Measurements from ENCODE around the gene ORAI1. TPM values are rescaled to one million over a fixed set of nuclear protein-coding genes. Genes with fewer than 3 reads are reported as not detected.

Gene ORAI1
- total RNA-seq, 1 donor from 2014 or later = 86.3 TPM

DNA sequence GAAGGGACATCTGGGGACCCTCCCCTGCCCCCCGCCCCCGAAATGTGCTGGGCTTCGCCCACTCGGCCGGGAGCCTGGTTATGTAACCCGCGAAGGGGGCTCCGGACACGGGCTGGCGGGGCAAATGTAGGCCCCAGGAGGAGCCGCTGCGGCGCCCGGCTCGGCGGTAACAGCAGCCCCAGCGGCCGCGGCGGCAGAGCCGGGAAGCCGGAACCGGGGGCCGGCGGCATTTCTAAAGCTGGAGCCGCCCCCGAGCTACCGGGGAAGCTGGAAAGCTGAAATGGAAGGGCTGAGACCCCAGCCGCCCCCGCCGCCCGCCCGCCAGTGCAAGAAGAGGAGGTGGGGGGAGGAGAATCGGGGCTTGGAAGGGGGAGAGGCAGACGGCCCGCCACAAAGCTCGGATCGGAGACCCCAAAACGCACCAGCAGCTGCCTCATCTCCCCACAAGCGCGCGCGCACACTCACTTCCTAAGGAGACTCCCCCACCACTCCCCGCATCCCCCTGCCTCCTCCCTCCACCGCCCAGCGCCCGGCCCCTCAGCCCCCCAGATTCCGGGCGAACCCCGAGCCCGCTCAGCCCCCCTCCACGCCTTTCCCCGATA, 47.0 kb upstream of the ORAI1 start:
- intact Hi-C loops (cut with micrococcal nuclease) = no loop called here
- peak; percentile 49 for DNase-seq
- Mint-ChIP-seq H3K4me3 (peak overlapping the region; percentile 95), H3K36me3 (ENCODE audit: low read depth) (peaks cover 14% of the 10 kb centered on the region), H3K9me3 (no peaks in the 10 kb centered on the region), H3K27me3 (no peaks in the 10 kb centered on the region), H3K4me1 (peaks cover 45% of the 10 kb centered on the region), H3K27ac (peak overlapping the region; percentile 95)
- ATAC-seq (ENCODE audit: low read depth) = peak; percentile 30
- CTCF ChIA-PET = interaction anchor here (0.6 to 2.5 kb wide), 6 partner anchors 12 to 138 kb away, joined by 3 to 16 read pairs (median 9); partner anchors contain the start of gene ORAI1
- POLR2A ChIA-PET = interaction anchor here (0.6 to 10.7 kb wide), 14 partner anchors 10 to 423 kb away, joined by 3 to 232 read pairs (median 12); partner anchors contain the start of gene ORAI1
- TF ChIP-seq, protein P1, sequence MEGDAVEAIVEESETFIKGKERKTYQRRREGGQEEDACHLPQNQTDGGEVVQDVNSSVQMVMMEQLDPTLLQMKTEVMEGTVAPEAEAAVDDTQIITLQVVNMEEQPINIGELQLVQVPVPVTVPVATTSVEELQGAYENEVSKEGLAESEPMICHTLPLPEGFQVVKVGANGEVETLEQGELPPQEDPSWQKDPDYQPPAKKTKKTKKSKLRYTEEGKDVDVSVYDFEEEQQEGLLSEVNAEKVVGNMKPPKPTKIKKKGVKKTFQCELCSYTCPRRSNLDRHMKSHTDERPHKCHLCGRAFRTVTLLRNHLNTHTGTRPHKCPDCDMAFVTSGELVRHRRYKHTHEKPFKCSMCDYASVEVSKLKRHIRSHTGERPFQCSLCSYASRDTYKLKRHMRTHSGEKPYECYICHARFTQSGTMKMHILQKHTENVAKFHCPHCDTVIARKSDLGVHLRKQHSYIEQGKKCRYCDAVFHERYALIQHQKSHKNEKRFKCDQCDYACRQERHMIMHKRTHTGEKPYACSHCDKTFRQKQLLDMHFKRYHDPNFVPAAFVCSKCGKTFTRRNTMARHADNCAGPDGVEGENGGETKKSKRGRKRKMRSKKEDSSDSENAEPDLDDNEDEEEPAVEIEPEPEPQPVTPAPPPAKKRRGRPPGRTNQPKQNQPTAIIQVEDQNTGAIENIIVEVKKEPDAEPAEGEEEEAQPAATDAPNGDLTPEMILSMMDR (IDR thresholded peaks at IDR 0.05) = no peak

DNA sequence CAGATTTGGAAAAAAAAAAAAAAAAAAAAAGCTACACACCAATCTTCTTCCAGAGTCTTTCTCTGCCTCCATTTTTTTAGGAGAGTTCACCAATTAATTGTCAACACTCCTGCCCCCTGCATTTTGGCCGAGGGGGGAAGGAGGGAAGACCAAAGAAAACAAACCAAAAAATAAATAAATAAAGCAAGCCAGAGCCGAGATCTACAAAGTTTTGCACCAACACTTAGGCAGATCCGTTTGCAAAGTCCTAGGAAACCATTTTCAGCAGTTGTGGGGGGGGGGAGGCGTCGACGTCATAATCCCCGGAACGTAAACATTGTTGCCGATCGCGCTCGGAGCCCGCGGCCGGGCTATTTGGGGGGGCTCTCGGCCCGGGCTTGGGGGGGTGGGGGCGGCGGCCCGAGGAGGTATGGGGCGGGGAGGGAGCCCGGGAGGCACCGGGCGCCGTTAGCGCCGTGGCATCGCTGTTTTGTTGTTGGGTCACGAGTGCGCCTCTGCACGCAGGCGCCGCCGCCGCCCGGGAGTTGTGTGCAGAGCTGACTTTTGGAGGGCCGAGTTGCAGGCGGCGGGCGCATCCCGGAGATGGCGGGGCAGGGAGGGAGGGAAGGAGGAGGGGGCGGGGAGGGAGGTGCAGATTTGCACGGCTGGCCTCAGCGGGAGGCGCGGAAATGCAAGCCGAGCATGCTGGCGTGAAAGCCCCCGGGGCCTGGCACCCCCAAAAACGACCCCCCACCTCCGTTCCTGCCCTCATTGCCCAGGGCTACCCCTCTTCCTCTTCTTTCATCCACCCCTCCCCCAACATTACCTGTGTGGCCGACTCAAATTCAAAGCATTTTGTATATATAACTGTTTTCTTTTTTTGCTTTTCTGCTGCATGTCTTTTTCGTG, 46.1 kb upstream of the ORAI1 start:
- peaks cover 5% of the 10 kb centered on the region for H3K36me3 Mint-ChIP-seq (ENCODE audit: low read depth)
- intact Hi-C loops (cut with micrococcal nuclease) = loop anchor here (1.0 kb wide), 4 partner anchors 10 to 46 kb away; partner anchors contain the start of gene ORAI1
- peak overlapping the region; percentile 95 for H3K27ac Mint-ChIP-seq
- ATAC-seq (ENCODE audit: low read depth) = peak; percentile 52
- ChIA-PET CTCF (interaction anchor here (1.1 to 2.5 kb wide), 6 partner anchors 11 to 80 kb away, joined by 3 to 16 read pairs (median 9); partner anchors contain the start of gene ORAI1), POLR2A (interaction anchor here (0.5 to 10.7 kb wide), 21 partner anchors 8 to 422 kb away, joined by 3 to 232 read pairs (median 6); partner anchors contain the start of gene ORAI1)
- no peaks in the 10 kb centered on the region for H3K9me3 Mint-ChIP-seq
- peaks cover 45% of the 10 kb centered on the region for H3K4me1 Mint-ChIP-seq
- peak overlapping the region; percentile 95 for H3K4me3 Mint-ChIP-seq
- H3K27me3 Mint-ChIP-seq = no peaks in the 10 kb centered on the region
- peak; percentile 60 for DNase-seq
- TF ChIP-seq, protein P1 (IDR thresholded peaks at IDR 0.05) = no peak

DNA sequence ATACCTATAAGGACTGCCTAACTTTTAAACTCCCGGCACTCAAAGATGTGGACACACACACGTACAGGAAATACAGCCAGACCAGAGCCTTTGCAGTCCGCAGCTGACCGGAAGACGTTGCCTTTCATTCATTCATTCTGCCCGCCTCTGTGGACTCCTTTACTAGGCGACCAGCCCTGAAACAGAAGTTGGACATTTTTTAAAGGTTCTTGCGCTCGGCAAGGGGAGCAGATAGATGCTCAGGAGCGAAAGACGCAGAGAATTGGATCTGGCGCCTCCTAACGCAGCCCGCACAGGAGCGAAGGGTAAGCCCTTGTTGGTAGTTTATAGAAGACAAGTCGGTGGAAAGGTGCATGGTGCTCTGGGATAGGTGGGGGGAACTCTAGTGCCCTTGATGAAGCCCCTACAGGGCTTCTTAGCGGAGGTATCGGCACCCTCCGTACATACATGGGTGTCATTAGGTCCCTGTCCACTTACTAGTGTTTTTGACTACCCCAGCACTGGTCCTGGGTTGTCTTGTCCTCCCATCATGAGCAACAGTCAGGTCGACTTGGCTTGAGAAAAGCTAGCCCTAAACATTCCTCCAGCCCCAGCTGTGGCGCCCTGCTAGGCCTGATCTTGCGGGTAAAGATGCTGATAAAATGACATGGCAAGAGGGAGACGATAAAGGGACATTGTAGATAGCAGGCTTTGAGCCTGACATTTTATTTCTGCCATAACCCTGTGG, 45.2 kb upstream of the ORAI1 start, which contains the start of gene KDM2B:
Gene KDM2B, minus strand, starts transcription at position 65 of the 727 bp plus-strand sequence. CDS start 112 bp downstream, outside the sequence.
- Mint-ChIP-seq H3K27ac (peak within 1 kb of the TSS; percentile 95), H3K9me3 (no peaks in the 10 kb centered on the region), H3K4me1 (peaks cover 46% of the 10 kb centered on the region), H3K36me3 (ENCODE audit: low read depth) (peaks cover 2% of the 10 kb centered on the region), H3K4me3 (peak within 1 kb of the TSS; percentile 95), H3K27me3 (no peaks in the 10 kb centered on the region)
- intact Hi-C loops (cut with micrococcal nuclease) = loop anchor here (1.0 kb wide), 4 partner anchors 9 to 45 kb away; partner anchors contain the start of gene ORAI1
- TF ChIP-seq, protein P1 (IDR thresholded peaks at IDR 0.05) = no peak
- CTCF ChIA-PET = interaction anchor here (1.2 to 2.5 kb wide), 4 partner anchors 21 to 46 kb away, joined by 3 to 16 read pairs (median 8); partner anchors contain the start of gene ORAI1
- DNase-seq = no peak
- ATAC-seq (ENCODE audit: low read depth) = no peak
- POLR2A ChIA-PET = interaction anchor here (0.5 to 10.7 kb wide), 15 partner anchors 8 to 905 kb away, joined by 3 to 232 read pairs (median 19); partner anchors contain the start of gene ORAI1

DNA sequence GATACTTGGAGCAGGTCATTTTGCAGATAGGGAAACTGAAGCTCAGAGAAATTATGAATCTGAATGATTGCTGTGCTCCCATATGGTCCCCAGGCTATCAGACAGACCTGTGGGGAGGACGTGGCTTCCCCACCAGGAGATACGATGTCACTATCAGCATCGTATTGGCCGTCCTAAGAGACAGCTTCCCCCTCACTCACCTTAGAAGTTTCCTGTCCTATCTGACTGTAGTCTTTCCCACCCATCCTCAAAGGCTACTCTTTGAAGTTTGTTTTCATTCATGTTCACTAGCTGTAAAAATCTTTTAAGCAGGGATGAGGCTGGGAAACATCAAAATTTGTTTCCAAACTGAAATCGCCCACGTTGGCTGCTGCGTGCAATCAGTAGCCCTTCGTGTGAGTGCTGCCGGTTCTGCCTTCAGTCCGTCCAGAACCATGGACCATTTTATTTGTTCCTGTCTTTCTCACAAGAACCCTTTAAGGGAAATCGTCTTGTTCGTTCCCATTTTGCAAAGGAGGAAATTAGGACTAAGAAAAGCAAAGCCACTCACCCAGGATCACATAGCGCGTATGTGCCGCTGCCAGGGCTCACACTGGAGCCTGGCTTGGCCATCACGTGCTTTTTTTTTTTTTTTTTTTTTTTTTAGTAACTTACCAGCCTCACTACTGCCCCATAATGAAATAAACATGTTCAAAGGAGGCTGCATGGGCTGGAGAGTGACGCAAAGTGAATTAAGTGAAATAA, 44.5 kb upstream of the ORAI1 start:
- Mint-ChIP-seq H3K9me3 (no peaks in the 10 kb centered on the region), H3K36me3 (ENCODE audit: low read depth) (peaks cover 2% of the 10 kb centered on the region), H3K27me3 (no peaks in the 10 kb centered on the region), H3K4me3 (peak overlapping the region; percentile 95), H3K27ac (peak overlapping the region; percentile 95), H3K4me1 (peaks cover 43% of the 10 kb centered on the region)
- peak; percentile 22 for ATAC-seq (ENCODE audit: low read depth)
- TF ChIP-seq, protein P1 (IDR thresholded peaks at IDR 0.05) = no peak
- no peak for DNase-seq
- ChIA-PET CTCF (interaction anchor here (1.2 to 1.4 kb wide), 2 partner anchors 29 to 42 kb away, joined by 3 to 5 read pairs; no protein-coding TSS in a partner anchor), POLR2A (interaction anchor here (0.5 to 10.7 kb wide), 9 partner anchors 8 to 904 kb away, joined by 4 to 232 read pairs (median 20); partner anchors contain the start of gene ORAI1)
- intact Hi-C loops (cut with micrococcal nuclease) = no loop called here
